HG03066 (cell line): ENCODE data around the gene LGI1.

Experiments used
- ATAC-seq: cut with Tn5 transposase; IDR thresholded peaks from one replicate; pipeline ENCODE4 v1.9.1; 2021; ENCODE audit warnings: low read depth; ENCODE audit not compliant: unreplicated experiment

LGI1 gene

DNA sequence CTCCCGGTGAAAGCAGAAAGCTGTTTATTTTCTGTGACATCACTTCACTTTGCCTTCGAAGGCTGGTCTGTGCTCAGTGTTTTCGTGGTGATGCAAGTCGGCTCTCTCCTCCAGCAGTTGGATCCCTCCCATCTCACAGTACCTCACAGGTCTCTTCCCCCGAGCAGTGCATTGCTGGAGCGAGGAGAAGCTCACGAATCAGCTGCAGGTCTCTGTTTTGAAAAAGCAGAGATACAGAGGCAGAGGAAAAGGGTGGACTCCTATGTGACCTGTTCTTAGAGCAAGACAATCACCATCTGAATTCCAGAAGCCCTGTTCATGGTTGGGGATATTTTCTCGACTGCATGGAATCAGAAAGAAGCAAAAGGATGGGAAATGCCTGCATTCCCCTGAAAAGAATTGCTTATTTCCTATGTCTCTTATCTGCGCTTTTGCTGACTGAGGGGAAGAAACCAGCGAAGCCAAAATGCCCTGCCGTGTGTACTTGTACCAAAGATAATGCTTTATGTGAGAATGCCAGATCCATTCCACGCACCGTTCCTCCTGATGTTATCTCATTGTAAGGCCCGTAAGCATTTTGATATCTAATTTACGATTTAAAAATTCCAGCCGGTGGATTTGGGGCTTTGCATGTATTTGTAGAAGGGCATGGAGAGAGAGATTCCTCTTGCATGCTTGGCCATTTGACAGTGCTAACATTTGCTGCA lies at the start of gene LGI1:
Gene LGI1 (plus strand): TSS at position 136 of the 707 bp plus-strand sequence. CDS start 209 bp downstream, at position 345.
- no peak for ATAC-seq

DNA sequence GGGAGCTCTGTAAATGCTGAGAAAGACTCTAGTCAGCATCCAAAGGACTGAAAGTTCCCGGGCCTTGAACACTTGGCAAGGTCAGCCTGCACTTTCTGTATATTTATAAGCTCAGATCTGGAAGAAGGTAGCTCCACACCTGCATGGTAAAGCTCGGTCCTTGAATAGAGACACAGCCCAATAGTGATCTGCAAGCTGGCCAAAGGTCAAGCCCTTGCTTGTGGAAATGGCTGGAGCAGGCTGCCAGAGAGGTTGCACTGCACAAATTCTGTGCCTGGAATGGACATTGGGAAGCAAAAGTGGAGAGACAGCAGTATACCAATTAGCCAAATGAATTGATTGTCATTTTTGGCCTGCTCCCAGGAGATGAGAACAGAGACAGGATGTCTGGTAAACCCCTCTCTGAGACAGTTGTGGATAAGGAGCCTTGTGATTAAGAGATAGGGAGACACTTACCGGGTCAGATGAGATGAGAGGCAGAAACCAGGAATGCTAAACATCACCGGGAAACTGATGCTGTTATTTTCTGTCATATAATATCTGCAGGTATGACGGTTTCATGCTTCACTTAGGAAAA lies 47.3 kb upstream of the LGI1 start:
- ATAC-seq: no peak

DNA sequence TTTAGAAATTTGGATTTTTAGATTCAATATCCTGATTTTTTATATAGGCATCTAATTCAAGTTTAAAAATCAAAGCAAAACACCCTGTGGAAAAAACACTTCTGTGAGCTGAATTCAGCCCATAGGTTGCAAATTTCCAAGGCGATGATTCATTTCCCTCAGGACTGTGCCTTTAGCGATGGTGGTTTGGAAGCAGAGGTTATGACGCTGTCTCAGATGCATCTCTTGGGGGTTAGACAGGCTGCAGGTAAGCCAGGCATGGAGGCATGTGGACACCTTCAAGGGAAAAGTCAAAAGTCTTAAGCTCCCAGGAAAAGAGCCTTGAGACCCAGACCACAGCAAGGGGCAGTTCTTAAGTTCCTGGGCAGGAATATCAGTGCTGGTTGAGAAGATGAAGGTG lies 45.8 kb upstream of the LGI1 start:
- ATAC-seq: no peak

DNA sequence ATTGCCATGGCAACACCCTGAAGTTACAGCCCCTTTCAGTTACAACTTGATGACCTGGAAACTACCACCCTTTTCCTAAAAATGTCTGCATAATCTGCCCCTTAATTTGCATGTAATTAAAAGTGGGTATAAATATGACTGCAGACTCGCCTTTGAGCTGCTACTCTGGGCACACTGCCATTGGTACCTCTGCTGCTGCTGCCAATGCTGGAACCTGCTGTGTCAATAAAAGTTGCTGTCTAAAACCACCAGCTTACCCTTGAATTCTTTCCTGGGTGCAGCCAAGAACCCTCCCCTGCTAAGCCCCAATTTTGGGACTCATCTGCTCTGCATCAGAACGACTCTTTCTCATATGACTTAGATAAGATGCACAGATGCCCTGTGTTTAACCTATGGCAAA lies 45.1 kb upstream of the LGI1 start:
- ATAC-seq: no peak

DNA sequence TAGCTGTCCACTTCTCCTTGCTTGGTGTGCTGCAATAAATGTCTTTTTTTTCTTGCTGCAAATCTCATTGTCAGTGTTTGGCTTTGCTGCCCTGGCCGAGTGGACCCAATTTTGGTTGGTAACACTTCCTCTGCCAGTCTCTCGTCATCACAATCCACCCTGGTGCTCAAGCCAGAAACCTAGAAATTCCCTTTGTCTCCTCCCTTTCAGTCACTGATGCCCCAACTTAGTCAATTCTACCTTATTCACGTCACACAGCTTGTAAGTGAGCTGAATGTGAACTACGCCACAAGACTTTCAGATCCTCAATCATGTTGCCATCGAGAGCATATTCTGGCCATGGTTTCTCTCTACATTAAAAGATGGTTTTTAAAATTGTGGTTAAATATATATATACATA lies 42.4 kb upstream of the LGI1 start:
- ATAC-seq: peak; percentile 71

DNA sequence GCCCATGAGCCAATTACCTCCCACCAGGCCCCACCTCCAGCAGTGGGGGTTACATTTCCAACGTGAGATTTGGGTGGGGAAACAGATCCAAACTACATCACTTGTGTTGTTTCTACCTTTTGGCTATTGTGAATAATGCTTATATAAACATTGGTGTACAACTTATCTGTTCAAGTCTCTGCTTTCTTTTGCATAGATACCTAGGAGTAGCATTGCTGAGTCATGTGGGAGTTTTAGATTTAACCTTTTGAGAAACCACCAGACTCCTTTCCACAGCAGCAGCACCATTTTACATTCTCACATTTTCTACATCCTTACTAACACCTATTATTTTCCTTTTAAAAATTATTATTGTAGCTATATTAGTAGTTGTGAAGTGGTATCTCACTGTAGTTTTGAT lies 41.0 kb upstream of the LGI1 start:
- ATAC-seq: no peak

DNA sequence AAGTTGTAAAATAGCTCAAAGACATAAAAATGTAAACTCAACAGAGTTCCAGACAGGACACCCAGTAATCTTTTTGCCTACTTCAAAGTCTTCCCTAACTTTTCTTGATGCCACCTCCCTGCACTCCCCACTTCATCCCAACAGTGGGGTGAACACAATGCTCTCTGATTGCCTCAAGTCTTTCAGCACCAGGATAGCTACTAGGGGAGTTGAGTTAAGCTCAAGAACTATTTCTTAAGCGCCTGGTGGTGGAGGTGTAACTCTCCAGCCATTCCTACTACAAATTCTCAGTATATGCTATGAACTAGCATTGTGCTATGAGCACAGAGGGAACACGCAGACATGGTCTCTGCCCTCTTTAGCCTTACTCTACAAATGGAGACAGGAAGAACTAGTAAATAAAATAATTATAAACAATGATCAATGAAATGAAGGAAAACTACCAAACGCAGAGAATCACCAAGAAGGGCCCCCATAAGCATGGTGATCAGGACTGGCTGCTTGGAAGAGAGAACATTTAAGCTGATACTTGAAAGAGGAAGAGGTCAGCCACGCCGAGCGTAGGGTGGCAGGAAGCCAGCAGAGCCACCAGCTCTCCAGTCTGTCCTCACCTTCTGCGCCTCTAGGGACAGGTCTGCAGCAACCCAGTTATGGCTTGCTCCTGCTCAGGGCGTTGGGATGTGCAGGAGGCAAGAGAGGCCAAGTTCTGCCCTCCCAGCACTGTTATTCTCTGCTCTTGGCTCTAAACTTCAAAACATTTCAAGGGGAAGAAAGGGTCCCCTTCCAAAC lies 38.6 kb upstream of the LGI1 start:
- ATAC-seq: peak; percentile 54

DNA sequence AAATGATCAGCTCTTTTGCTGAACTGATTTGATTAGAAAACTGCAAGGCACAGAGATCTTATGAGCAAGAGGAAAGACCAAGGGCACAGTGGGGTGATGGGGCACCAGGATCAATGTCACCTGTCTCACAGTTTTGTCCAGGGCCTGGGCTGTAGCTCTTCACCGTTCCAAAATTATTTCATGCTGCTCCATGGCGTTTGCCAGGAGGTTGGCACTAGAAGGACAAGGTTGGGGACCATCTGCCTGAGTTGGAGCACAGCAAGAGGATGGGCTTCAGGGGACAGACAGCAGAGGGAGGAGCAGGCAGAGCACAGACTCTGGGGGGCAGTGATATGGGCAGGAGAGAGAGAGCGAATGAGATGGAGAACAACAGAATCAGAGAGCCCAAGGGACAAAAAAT lies 37.8 kb upstream of the LGI1 start:
- ATAC-seq: no peak

DNA sequence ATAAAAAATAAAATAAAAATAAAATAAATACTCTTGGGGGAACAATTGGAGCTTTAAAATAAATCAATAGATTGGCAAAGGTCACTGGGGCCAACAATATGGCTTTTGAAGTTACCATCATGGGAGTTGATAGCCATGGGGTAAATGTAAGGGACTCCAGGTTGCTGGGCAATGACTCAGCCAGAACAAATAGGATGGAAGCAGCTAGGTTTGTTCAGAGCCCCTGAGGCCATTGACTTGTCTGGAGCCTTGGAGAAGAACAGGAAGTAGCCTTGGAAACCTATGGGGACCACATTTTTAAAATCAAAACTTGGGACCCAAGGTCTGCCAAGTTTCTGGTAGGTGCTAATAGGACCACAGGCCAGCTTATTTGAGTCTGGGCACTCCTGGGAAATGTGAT lies 35.2 kb upstream of the LGI1 start:
- no peak for ATAC-seq

DNA sequence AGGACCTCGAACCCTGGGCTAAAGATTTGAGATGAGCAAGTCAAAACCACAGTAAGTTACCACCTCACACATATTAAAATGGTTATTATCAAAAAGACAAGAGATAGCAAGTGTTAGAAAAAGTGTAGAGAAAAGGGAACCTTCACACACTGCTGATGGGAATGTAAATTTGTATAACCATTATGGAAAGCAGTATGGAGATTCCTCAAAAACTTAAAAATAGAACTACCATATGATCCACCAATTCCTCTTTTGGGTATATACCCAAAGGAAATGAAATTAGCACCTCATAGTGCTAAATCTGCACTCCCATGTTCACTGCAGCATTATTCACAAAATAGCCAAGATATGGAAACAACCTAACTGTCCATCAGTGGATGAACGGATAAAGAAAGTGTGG lies 34.6 kb upstream of the LGI1 start:
- no peak for ATAC-seq

DNA sequence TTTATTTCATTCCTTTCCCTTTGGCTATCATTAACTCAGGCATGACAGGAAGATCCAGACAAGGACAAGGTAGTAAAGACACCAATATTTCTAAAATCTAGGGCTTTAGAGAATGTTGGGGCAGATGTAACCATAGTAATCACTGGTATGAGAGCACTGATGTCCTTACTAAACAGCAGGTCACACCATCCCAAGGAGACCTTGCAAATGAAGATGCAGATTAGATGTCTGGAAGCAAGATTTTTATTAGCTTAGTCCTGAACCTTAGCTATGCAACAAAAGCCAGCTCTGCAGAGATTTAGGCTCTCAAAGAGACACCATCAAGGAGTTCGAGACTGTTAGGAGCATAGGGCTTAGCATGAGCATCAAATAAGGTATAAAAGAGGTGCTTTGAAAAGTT lies 31.7 kb upstream of the LGI1 start:
- ATAC-seq: no peak

DNA sequence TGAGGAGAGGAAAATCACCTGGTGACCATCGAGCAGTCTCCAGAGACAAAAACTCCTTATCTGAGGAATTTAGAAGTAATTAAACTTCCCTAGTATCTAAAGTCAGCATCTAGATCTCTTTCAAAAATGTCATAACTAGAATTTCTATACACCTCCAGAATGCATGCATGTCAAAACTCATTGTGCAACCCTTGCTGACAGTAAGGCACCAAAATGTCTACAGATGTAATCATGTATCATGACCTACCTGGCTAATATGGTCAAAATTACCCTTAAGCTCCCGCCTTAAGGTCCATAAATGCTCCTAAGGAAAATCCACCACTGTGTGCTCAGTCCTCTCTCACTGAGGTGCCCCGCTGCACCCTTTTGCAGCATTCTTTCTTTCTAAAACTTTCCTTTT lies 16.4 kb upstream of the LGI1 start:
- ATAC-seq: no peak

DNA sequence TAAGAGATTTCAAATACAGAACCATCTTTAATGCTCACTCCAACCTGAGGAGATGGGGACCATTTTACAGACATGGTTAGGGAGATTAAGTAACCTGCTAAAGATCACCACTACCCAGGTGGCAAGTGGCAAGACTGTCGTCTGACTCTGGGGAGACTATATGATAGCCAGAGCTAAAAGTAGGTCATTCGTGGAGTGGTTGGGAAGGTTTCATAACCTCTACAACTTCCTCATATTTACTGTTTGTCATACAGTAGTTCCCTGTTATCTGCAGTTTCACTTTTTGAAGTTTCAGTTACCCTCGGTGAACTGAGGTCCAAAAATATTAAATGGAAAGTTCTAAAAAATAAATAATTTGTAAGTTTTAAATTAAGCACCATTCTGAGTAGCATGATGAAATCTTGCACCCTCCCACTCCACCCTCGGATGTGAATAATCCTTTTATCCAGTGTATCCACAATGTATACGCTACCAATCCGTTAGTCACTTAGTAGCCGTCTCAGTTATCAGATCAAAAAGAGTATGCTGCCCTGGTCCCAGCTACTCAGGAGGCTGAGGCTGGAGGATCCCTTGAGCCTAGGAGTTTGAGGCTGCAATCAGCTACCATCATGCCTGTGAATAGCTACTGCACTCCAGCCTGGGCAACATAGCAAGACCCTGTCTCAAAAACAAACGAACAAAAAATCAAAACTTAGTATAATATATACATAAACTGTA lies 14.9 kb upstream of the LGI1 start:
- peak; percentile 81 for ATAC-seq

DNA sequence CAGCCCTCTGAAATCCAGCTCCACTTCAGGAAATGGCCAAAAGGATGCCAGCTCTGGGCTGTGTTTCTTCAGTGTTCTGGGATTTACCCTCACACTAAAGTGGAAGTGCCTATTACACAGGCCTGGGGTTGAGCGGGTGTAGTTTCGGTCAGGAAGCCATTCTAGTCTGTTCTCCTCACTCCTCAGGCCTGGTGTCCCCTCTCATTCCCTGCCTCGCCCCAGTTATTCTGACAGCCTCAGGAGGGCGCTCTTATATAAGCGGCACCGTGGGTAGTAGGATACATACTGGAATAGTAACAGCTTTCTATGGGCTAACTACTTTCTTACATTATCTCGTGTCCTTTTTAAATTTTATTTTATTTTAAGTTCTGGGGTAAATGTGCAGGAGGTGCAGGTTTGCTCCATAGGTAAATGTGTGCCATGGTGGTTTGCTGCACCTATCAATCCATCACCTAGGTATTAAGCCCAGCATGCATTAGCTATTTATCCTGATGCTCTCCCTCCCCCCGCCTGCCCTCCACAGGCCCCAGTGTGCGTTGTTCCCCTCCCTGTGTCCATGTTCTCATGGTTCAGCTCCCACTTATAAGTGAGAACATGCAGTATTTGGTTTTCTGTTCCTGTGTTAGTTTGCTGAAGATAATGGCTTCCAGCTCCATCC lies 12.2 kb upstream of the LGI1 start:
- ATAC-seq: no peak

DNA sequence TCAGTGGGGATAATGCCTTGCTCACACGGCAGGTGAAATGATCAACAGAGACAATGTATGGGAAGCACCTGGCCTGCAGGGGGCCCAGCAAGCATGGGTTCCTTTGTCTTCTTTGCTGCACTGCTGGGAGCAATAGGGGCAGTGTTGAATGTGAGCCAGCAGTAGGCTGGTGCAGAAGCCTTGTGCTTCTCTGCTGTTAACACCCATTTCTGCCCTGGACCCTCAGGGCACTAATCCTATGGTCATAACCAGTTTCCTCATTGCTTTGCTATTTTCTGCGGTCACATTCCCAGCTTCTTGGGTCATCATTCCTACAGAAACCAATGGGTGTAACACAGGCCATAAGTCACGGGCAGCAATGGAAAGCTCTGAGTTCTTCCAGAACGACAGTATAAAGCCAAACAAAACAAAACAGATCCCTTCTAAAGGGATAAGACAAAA lies 10.9 kb upstream of the LGI1 start:
- ATAC-seq: no peak

DNA sequence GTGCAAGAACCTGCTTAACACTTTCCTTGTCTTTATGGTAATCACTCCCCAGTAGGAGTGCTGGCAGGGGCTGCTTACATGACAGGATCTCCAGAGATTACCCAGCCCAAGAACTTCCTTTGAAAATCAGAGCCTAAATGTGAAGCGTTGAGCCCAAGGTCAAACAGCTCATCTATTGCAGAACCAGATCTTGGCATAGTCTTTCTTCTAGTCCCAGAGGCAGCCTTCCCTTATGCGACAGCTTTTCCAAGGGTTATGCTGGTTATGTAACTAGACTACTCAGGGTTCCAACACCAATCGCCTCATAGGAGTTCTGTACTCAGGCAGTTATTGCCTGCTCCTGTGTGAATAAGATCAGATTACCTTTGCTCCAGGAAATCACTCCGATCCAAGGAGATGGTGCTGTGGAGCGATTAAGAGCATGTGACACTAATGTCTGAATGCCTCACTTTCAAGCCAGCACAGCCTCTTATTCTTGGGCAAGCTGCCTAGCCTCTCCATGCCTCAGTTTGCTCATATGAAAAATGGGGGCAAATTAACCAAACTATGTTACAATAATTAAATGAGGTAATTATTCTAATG lies 8.4 kb upstream of the LGI1 start:
- no peak for ATAC-seq

DNA sequence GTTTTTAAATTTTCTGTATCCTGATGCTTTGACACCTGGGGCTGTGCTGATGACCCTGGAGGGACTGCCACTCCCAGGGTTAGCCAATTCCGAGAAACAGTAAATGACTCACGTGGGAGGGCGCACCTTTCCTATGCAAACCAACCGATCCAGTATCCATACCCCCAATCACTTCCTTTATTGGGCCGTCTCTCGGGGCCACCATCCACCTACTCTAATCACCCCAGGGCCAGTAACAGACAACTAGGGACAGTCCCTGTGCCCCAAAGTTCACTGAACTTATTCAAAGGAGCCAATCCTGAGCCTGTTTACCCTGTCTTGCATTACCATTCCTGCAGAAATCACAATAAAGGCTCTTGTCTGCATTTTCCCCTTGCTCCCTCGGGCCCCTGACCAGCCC lies 6.6 kb upstream of the LGI1 start:
- ATAC-seq: no peak

DNA sequence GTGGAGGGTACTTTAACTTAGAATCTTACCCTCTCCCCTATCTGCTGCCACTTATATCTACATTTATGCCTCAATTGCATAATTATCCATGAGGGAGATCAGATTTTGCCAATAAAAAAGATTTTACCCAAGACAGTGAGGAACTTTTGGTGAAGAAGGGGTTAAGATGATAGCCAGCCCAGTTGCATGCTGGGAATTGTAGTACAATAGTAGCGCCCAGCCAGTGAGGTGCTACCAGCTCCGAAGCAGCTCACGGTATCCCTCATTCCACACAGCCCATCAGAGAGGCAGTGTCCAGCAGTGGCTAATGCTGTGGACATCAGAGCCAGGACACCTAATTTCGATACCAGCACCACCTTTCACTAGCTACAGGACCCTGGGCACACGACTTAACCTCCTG lies 5.9 kb upstream of the LGI1 start:
- ATAC-seq: no peak

DNA sequence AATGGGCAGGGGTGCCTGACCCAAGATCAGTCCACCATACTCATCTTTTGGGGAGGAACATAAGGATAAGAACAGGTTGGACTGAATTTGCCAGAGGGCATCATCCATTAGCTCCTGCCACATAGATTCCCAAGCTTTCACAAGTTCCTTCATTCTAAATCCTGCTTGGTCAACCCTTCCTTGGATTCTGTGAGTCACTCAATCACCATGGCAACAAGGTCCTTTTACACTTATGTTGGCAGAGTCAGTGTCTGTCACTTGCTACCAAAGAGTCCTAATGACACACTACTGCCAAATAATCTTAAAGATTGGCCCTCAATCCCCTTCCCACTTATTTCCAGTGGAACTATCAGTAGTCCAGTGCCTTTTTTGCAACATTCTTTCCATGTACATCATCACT lies 5.0 kb upstream of the LGI1 start:
- ATAC-seq: no peak

DNA sequence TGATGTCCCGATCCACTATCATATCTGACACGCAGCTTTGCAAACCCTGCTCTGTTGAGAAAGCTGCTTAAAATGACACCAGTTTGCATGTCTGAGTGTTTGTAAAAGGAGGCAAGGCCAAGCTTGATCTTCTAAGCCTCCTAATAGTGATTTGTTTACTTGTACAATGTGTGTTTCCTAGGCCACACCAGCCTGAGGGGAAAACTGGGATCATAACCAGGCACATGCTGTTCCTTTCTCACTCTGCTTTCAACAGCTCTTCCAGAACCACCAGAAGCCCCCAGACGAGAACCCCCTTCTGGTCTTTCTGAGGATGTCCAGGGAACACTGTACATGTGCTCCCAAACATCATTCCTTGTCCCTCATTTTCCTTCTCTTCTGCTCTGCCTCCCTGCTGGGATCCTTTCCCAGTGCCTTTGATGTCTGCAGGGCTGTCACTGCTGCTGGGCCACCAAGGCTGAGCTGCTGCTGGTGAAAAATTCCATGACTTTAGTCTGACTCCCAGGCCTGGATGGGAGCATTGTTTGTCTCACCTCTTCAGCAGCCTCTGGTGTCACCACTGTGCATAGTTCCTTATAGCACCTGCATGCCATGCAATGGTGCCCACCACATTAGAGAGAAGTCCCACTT lies 4.0 kb upstream of the LGI1 start:
- ATAC-seq: no peak
